ENCODE results near the gene DESI2.

DESI2 gene

DNA sequence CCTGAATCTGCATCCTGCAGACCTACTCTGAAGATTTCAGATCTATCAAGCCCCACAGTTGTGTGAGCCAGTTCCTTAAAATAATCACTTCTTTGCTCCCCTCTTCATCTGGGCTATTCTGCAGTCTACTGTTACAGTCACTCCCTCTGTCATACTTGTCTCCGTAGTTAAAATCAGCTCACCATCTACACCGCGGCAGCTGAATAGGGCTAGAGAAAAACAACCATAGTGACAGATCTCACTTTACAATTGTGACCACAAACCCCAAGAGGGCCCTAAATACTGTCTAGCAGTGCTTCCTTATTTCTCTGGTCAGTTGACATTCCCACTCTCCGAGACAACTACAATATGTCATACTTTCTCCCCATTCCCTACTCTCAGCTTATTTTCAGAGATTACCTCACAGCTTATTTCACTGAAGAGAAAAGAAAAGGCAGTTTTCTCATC is 12.9 kb downstream of the DESI2 start (continued):
- TF ChIP-seq, protein P1, sequence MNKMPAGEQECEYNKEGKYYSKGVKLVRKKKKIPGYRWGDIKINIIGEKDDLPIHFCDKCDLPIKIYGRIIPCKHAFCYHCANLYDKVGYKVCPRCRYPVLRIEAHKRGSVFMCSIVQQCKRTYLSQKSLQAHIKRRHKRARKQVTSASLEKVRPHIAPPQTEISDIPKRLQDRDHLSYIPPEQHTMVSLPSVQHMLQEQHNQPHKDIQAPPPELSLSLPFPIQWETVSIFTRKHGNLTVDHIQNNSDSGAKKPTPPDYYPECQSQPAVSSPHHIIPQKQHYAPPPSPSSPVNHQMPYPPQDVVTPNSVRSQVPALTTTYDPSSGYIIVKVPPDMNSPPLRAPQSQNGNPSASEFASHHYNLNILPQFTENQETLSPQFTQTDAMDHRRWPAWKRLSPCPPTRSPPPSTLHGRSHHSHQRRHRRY (tag by site-specific recombination; IDR thresholded peaks at IDR 0.05), result no peak
- TF ChIP-seq ZNF121 (tag by site-specific recombination; IDR thresholded peaks at IDR 0.05), result no peak
- no peak for TF ChIP-seq ZNF114 (tag by site-specific recombination; IDR thresholded peaks at IDR 0.05)
- TF ChIP-seq, protein P2, sequence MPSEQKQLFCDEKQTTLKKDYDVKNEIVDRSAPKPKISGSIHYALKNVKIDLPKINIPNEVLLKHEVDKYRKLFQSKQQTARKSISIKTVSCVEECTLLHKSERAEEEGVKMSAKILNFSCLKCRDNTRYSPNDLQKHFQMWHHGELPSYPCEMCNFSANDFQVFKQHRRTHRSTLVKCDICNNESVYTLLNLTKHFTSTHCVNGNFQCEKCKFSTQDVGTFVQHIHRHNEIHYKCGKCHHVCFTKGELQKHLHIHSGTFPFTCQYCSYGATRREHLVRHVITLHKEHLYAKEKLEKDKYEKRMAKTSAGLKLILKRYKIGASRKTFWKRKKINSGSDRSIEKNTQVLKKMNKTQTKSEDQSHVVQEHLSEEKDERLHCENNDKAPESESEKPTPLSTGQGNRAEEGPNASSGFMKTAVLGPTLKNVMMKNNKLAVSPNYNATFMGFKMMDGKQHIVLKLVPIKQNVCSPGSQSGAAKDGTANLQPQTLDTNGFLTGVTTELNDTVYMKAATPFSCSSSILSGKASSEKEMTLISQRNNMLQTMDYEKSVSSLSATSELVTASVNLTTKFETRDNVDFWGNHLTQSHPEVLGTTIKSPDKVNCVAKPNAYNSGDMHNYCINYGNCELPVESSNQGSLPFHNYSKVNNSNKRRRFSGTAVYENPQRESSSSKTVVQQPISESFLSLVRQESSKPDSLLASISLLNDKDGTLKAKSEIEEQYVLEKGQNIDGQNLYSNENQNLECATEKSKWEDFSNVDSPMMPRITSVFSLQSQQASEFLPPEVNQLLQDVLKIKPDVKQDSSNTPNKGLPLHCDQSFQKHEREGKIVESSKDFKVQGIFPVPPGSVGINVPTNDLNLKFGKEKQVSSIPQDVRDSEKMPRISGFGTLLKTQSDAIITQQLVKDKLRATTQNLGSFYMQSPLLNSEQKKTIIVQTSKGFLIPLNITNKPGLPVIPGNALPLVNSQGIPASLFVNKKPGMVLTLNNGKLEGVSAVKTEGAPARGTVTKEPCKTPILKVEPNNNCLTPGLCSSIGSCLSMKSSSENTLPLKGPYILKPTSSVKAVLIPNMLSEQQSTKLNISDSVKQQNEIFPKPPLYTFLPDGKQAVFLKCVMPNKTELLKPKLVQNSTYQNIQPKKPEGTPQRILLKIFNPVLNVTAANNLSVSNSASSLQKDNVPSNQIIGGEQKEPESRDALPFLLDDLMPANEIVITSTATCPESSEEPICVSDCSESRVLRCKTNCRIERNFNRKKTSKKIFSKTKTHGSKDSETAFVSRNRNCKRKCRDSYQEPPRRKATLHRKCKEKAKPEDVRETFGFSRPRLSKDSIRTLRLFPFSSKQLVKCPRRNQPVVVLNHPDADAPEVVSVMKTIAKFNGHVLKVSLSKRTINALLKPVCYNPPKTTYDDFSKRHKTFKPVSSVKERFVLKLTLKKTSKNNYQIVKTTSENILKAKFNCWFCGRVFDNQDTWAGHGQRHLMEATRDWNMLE (tag by site-specific recombination; conservative IDR thresholded peaks at IDR 0.05; ENCODE audit: low read depth), result peak; percentile 49
- peak; percentile 95 for TF ChIP-seq ZNF561 (tag by site-specific recombination; IDR thresholded peaks at IDR 0.05; ENCODE audit: borderline replicate concordance)
- TF ChIP-seq ZNF112 (tag by site-specific recombination; IDR thresholded peaks at IDR 0.05), result no peak
- no peak for TF ChIP-seq ZNF521 (tag by site-specific recombination; IDR thresholded peaks at IDR 0.05)
- TF ChIP-seq ZFHX2 (tag by site-specific recombination; conservative IDR thresholded peaks at IDR 0.05), result no peak
- TF ChIP-seq ZNF155 (tag by site-specific recombination; IDR thresholded peaks at IDR 0.05), result no peak
- TF ChIP-seq ZNF548 (tag by site-specific recombination; IDR thresholded peaks at IDR 0.05), result no peak
- peak; percentile 88; the same call in 1 of the 2 replicates for TF ChIP-seq TRIM28 (IDR thresholded peaks at IDR 0.05; ENCODE audit: borderline replicate concordance, low read length)
- no peak for TF ChIP-seq ZNF701 (tag by site-specific recombination; IDR thresholded peaks at IDR 0.05)
- TF ChIP-seq ZNF558 (tag by site-specific recombination; IDR thresholded peaks at IDR 0.05), result peak; percentile 77; the same call in 1 of the 2 replicates
- TF ChIP-seq ZNF19 (tag by site-specific recombination; IDR thresholded peaks at IDR 0.05; ENCODE audit: low read depth), result no peak
- TF ChIP-seq ZNF670 (tag by site-specific recombination; IDR thresholded peaks at IDR 0.05; ENCODE audit: low read depth), result no peak
- no peak for TF ChIP-seq KLF16 (tag by site-specific recombination; IDR thresholded peaks at IDR 0.05)
- TF ChIP-seq ZNF366 (tag by site-specific recombination; conservative IDR thresholded peaks at IDR 0.05), result peak; percentile 56
- TF ChIP-seq ZNF132 (tag by site-specific recombination; IDR thresholded peaks at IDR 0.05; ENCODE audit: borderline replicate concordance), result no peak
- TF ChIP-seq SP2 (tag by site-specific recombination; IDR thresholded peaks at IDR 0.05), result no peak
- peak; percentile 95 for TF ChIP-seq MZF1 (tag by site-specific recombination; IDR thresholded peaks at IDR 0.05; ENCODE audit: borderline replicate concordance)
- no peak for TF ChIP-seq ZNF555 (tag by site-specific recombination; conservative IDR thresholded peaks at IDR 0.05)
- TF ChIP-seq ZNF660 (tag by site-specific recombination; IDR thresholded peaks at IDR 0.05), result no peak
- no peak for TF ChIP-seq TCF7L2 (IDR thresholded peaks at IDR 0.05; ENCODE audit: borderline replicate concordance, low read depth, low read length)
- peak; percentile 98 for TF ChIP-seq ZNF341 (tag by site-specific recombination; IDR thresholded peaks at IDR 0.05; ENCODE audit: low read depth)
- TF ChIP-seq GLIS1 (tag by site-specific recombination; IDR thresholded peaks at IDR 0.05), result peak; percentile 73
- no peak for TF ChIP-seq ZNF501 (tag by site-specific recombination; IDR thresholded peaks at IDR 0.05)
- TF ChIP-seq, protein P3, sequence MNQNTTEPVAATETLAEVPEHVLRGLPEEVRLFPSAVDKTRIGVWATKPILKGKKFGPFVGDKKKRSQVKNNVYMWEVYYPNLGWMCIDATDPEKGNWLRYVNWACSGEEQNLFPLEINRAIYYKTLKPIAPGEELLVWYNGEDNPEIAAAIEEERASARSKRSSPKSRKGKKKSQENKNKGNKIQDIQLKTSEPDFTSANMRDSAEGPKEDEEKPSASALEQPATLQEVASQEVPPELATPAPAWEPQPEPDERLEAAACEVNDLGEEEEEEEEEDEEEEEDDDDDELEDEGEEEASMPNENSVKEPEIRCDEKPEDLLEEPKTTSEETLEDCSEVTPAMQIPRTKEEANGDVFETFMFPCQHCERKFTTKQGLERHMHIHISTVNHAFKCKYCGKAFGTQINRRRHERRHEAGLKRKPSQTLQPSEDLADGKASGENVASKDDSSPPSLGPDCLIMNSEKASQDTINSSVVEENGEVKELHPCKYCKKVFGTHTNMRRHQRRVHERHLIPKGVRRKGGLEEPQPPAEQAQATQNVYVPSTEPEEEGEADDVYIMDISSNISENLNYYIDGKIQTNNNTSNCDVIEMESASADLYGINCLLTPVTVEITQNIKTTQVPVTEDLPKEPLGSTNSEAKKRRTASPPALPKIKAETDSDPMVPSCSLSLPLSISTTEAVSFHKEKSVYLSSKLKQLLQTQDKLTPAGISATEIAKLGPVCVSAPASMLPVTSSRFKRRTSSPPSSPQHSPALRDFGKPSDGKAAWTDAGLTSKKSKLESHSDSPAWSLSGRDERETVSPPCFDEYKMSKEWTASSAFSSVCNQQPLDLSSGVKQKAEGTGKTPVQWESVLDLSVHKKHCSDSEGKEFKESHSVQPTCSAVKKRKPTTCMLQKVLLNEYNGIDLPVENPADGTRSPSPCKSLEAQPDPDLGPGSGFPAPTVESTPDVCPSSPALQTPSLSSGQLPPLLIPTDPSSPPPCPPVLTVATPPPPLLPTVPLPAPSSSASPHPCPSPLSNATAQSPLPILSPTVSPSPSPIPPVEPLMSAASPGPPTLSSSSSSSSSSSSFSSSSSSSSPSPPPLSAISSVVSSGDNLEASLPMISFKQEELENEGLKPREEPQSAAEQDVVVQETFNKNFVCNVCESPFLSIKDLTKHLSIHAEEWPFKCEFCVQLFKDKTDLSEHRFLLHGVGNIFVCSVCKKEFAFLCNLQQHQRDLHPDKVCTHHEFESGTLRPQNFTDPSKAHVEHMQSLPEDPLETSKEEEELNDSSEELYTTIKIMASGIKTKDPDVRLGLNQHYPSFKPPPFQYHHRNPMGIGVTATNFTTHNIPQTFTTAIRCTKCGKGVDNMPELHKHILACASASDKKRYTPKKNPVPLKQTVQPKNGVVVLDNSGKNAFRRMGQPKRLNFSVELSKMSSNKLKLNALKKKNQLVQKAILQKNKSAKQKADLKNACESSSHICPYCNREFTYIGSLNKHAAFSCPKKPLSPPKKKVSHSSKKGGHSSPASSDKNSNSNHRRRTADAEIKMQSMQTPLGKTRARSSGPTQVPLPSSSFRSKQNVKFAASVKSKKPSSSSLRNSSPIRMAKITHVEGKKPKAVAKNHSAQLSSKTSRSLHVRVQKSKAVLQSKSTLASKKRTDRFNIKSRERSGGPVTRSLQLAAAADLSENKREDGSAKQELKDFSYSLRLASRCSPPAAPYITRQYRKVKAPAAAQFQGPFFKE (tag by site-specific recombination; IDR thresholded peaks at IDR 0.05; ENCODE audit: borderline replicate concordance), result no peak
- TF ChIP-seq, protein P4, sequence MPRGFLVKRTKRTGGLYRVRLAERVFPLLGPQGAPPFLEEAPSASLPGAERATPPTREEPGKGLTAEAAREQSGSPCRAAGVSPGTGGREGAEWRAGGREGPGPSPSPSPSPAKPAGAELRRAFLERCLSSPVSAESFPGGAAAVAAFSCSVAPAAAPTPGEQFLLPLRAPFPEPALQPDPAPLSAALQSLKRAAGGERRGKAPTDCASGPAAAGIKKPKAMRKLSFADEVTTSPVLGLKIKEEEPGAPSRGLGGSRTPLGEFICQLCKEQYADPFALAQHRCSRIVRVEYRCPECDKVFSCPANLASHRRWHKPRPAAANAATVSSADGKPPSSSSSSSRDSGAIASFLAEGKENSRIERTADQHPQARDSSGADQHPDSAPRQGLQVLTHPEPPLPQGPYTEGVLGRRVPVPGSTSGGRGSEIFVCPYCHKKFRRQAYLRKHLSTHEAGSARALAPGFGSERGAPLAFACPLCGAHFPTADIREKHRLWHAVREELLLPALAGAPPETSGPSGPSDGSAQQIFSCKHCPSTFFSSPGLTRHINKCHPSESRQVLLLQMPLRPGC (tag by site-specific recombination; IDR thresholded peaks at IDR 0.05), result peak; percentile 97
- TF ChIP-seq KLF10 (tag by site-specific recombination; IDR thresholded peaks at IDR 0.05), result peak; percentile 73; the same call in 1 of the 2 replicates

Measured in HEK293 (cell line).